ENCODE data around the gene ZNF532. TPM values are rescaled to one million over a fixed set of nuclear protein-coding genes. Genes with fewer than 3 reads are reported as not detected.
"Not testable (repeated sequence)": the region's sequence is repeated elsewhere in the genome, so short reads cannot be mapped to it uniquely, and the experiment has no call there.

The ZNF532 gene
- 64.5 TPM for polyA plus RNA-seq (2012; ENCODE audit: insufficient read depth, insufficient read length, low read depth)

- Histone ChIP-seq H3K4me1 (no peaks in the 10 kb centered on the region; the same call in none of the 2 replicates), H3K9me3 (no peaks in the 10 kb centered on the region), H3K27me3 (no peaks in the 10 kb centered on the region), H3K4me3 (ENCODE audit: low read depth, low read length) (peak within 1 kb of the TSS; percentile 58), H3K36me3 (peaks cover 28% of the 10 kb centered on the region)
- TF ChIP-seq CTCF (IDR thresholded peaks at IDR 0.05; ENCODE audit: low read depth, low read length): no peak
- DNase-seq: peak; percentile 52
Observed at GRCh38 chr18:58864146-58865032, at the start of gene ZNF532. Gene ZNF532, plus strand, starts transcription at chr18:58864877. CDS start in a region left out here.

- H3K36me3 ChIP-seq: no peaks in the 10 kb centered on the region
- no peaks in the 10 kb centered on the region for H3K9me3 ChIP-seq
- TF ChIP-seq CTCF (IDR thresholded peaks at IDR 0.05; ENCODE audit: low read depth, low read length): no peak
- H3K4me1 ChIP-seq: no peaks in the 10 kb centered on the region
- no peak overlapping the region for H3K4me3 ChIP-seq (ENCODE audit: low read depth, low read length)
- DNase-seq: no peak
- H3K27me3 ChIP-seq: no peaks in the 10 kb centered on the region
Observed at GRCh38 chr18:58819051-58819450, 45.6 kb upstream of the ZNF532 start.

DNA sequence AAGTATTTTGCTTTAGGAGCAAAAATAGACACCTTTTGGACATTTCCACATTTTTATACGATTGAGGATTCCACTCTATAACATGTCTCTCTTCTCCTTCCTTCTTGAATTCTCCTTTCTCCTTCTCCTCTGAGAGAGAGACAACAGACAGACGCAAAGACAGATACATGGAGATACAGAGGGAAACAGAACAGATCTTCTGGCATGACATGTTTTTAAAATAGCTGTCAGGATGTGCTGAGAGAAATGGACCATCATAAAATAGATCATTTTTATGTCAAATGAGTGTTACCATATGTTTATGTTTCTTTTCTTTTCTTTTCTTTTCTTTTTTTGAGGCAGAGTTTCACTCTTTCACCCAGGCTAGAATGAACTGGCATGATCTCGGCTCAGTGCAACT lies 44.4 kb upstream of the ZNF532 start:
- Histone ChIP-seq H3K27me3 (no peaks in the 10 kb centered on the region), H3K36me3 (no peaks in the 10 kb centered on the region), H3K9me3 (no peaks in the 10 kb centered on the region), H3K4me3 (ENCODE audit: low read depth, low read length) (no peak overlapping the region), H3K4me1 (no peaks in the 10 kb centered on the region)
- no peak for DNase-seq
- TF ChIP-seq CTCF (IDR thresholded peaks at IDR 0.05; ENCODE audit: low read depth, low read length): no peak

DNA sequence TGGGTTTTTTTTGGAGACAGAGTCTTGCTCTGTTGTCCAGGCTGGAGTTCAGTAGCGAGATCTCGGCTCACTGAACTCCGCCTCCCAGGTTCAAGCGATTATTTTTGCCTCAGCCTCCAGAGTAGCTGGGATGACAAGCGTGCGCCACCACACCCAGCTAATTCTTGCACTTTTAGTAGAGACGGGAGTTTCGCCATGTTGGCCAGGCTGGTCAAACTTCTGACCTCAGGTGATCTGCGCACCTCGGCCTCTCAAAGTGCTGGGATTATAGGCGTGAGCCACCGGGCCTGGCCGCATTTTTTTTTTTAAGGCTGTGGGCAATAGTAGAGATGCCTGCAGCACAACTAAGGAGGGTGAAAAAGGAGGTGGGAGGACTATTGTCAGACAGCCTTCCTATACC lies 41.7 kb upstream of the ZNF532 start:
- Histone ChIP-seq H3K27me3 (no peaks in the 10 kb centered on the region), H3K36me3 (no peaks in the 10 kb centered on the region), H3K4me1 (no peaks in the 10 kb centered on the region), H3K9me3 (no peaks in the 10 kb centered on the region), H3K4me3 (ENCODE audit: low read depth, low read length) (no peak overlapping the region)
- TF ChIP-seq CTCF (IDR thresholded peaks at IDR 0.05; ENCODE audit: low read depth, low read length): no peak
- no peak for DNase-seq

DNA sequence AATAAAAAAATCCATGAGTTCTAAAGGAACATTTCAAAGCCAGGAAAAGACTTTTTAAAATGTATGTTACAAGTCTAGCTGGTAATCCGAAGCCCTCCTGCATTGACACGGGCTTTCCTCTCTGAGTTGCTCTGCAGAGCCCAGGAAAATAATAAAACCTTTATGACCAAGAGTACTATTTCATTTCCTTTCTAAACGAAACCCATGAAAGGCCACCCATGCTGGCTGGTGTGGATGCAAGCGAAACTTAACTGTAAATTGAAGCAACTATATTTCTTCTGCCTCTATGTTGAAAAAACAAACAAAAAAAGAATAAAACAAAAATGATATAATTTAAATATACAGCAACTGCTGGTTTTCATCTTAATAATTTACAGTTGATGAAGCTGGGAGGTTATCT lies 41.3 kb upstream of the ZNF532 start:
- Histone ChIP-seq H3K27me3 (no peaks in the 10 kb centered on the region), H3K4me3 (ENCODE audit: low read depth, low read length) (no peak overlapping the region), H3K4me1 (no peaks in the 10 kb centered on the region), H3K9me3 (no peaks in the 10 kb centered on the region), H3K36me3 (no peaks in the 10 kb centered on the region)
- no peak for DNase-seq
- no peak for TF ChIP-seq CTCF (IDR thresholded peaks at IDR 0.05; ENCODE audit: low read depth, low read length)

GRCh38 chr18:58826926-58827325 lies 37.8 kb upstream of the ZNF532 start:
- DNase-seq; H3K27me3 ChIP-seq; H3K4me3 ChIP-seq (ENCODE audit: low read depth, low read length); H3K4me1 ChIP-seq; H3K9me3 ChIP-seq; H3K36me3 ChIP-seq: not testable (repeated sequence)

Measured in BE2C (cell line).